ENCODE measurements around the gene PUSL1. TPM values are rescaled to one million over a fixed set of nuclear protein-coding genes. Genes with fewer than 3 reads are reported as not detected.
A peak's percentile ranks its signal among the peaks of the same experiment; 100 is the strongest.

Gene PUSL1
- total and polyA plus RNA-seq, 2 of the 13 experiments (the other 11 are each of a cell fraction or from before 2014, with no cell fraction given) = 8.3 to 22.2 TPM

DNA sequence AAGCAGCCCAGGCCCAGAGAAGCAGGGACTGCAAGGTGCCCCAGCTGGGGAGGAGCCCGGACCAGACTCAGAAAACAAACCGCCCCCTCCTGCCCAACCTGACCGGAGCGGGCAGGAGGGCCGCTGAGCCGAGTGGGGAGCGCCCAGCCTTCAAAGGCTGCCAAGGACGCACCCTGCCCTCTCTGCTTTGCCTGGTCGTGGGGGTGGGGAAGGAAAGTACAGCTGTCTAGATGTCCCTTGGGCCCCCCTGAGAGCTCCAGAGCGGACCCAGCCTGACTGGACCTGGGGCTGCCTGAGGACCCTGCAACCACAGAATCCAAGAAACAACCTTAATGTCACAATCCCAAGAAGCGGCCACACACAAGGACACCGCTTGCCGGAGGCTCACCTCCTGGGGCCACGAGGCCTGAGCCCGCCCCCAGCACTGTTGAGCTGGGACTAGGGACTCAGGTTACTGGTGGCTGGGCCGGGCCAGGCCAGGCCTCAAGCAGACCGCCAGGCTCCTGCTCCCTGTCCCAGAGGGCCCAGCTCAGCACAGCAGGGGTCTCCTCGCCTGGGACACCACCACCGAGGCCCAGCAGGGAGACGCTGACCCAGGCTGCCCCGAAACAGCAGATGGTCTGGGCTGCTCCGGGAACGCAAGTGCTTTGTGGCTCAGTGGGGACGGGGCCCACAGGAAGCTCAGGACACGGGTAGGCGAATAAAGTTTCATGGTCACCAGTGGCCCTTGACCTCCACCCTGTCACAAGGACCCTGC lies 39.4 kb downstream of the PUSL1 start (continued):
- TF ChIP-seq EP300 (IDR thresholded peaks at IDR 0.05; ENCODE audit: low read depth in 2 of 2, low read length in 2 of 2) = peak in 1 of 2 experiments; percentile 24; a peak in 1 of 4 replicates
- no peak for TF ChIP-seq EP300 (CRISPR knock-in tag; IDR thresholded peaks at IDR 0.05; ENCODE audit: borderline replicate concordance)
- no peak for TF ChIP-seq TGIF2 (CRISPR knock-in tag; IDR thresholded peaks at IDR 0.05)
- TF ChIP-seq RFX1 (IDR thresholded peaks at IDR 0.05) = no peak
- peak; percentile 78; the same call in 1 of the 2 replicates for TF ChIP-seq ZNF34 (CRISPR knock-in tag; IDR thresholded peaks at IDR 0.05; ENCODE audit: borderline replicate concordance)
- peak; percentile 52 for TF ChIP-seq ARNT2 (CRISPR knock-in tag; IDR thresholded peaks at IDR 0.05; ENCODE audit: low read depth)
- peak; percentile 55; the same call in 1 of the 2 replicates for TF ChIP-seq ZNF501 (CRISPR knock-in tag; IDR thresholded peaks at IDR 0.05)
- TF ChIP-seq MED1 (CRISPR knock-in tag; IDR thresholded peaks at IDR 0.05) = no peak
- no peak; the same call in 1 of the 2 replicates for TF ChIP-seq RBFOX2 (IDR thresholded peaks at IDR 0.05; ENCODE audit: low read depth, low read length)
- TF ChIP-seq ZNF562 (CRISPR knock-in tag; IDR thresholded peaks at IDR 0.05; ENCODE audit: borderline replicate concordance) = no peak
- 0 out of 2 replicates have a peak, but pooled peaks have one; percentile 64 for TF ChIP-seq MEIS1 (CRISPR knock-in tag; IDR thresholded peaks at IDR 0.05; ENCODE audit: borderline replicate concordance)
- TF ChIP-seq, protein P1, sequence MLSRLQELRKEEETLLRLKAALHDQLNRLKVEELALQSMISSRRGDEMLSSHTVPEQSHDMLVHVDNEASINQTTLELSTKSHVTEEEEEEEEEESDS (CRISPR knock-in tag; IDR thresholded peaks at IDR 0.05; ENCODE audit: borderline replicate concordance) = no peak
- TF ChIP-seq, protein P2, sequence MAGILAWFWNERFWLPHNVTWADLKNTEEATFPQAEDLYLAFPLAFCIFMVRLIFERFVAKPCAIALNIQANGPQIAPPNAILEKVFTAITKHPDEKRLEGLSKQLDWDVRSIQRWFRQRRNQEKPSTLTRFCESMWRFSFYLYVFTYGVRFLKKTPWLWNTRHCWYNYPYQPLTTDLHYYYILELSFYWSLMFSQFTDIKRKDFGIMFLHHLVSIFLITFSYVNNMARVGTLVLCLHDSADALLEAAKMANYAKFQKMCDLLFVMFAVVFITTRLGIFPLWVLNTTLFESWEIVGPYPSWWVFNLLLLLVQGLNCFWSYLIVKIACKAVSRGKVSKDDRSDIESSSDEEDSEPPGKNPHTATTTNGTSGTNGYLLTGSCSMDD (CRISPR knock-in tag; IDR thresholded peaks at IDR 0.05) = no peak
- no peak for TF ChIP-seq BRD4 (CRISPR knock-in tag; IDR thresholded peaks at IDR 0.05)
- TF ChIP-seq PLRG1 (conservative IDR thresholded peaks at IDR 0.05) = no peak
- TF ChIP-seq, protein P3, sequence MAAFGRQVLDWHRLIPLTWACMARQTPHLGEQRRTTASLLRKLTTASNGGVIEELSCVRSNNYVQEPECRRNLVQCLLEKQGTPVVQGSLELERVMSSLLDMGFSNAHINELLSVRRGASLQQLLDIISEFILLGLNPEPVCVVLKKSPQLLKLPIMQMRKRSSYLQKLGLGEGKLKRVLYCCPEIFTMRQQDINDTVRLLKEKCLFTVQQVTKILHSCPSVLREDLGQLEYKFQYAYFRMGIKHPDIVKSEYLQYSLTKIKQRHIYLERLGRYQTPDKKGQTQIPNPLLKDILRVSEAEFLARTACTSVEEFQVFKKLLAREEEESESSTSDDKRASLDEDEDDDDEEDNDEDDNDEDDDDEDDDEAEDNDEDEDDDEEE (CRISPR knock-in tag; IDR thresholded peaks at IDR 0.05) = peak; percentile 66; the same call in 1 of the 2 replicates
- no peak for TF ChIP-seq THYN1 (CRISPR knock-in tag; IDR thresholded peaks at IDR 0.05; ENCODE audit: borderline replicate concordance, low read depth)
- no peak for TF ChIP-seq ZKSCAN8 (CRISPR knock-in tag; IDR thresholded peaks at IDR 0.05; ENCODE audit: borderline replicate concordance)
- TF ChIP-seq TAF1 (CRISPR knock-in tag; IDR thresholded peaks at IDR 0.05) = peak; percentile 68; the same call in 1 of the 2 replicates
- peak; percentile 72 for TF ChIP-seq ZBTB7B (CRISPR knock-in tag; IDR thresholded peaks at IDR 0.05)
- no peak for TF ChIP-seq ZFP62 (CRISPR knock-in tag; IDR thresholded peaks at IDR 0.05)
- TF ChIP-seq KDM3A (CRISPR knock-in tag; IDR thresholded peaks at IDR 0.05; ENCODE audit: low read depth) = no peak
- TF ChIP-seq, protein P4, sequence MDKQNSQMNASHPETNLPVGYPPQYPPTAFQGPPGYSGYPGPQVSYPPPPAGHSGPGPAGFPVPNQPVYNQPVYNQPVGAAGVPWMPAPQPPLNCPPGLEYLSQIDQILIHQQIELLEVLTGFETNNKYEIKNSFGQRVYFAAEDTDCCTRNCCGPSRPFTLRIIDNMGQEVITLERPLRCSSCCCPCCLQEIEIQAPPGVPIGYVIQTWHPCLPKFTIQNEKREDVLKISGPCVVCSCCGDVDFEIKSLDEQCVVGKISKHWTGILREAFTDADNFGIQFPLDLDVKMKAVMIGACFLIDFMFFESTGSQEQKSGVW (CRISPR knock-in tag; IDR thresholded peaks at IDR 0.05; ENCODE audit: borderline replicate concordance) = no peak
- no peak for TF ChIP-seq ZBTB1 (CRISPR knock-in tag; IDR thresholded peaks at IDR 0.05; ENCODE audit: borderline replicate concordance)
- TF ChIP-seq, protein P5, sequence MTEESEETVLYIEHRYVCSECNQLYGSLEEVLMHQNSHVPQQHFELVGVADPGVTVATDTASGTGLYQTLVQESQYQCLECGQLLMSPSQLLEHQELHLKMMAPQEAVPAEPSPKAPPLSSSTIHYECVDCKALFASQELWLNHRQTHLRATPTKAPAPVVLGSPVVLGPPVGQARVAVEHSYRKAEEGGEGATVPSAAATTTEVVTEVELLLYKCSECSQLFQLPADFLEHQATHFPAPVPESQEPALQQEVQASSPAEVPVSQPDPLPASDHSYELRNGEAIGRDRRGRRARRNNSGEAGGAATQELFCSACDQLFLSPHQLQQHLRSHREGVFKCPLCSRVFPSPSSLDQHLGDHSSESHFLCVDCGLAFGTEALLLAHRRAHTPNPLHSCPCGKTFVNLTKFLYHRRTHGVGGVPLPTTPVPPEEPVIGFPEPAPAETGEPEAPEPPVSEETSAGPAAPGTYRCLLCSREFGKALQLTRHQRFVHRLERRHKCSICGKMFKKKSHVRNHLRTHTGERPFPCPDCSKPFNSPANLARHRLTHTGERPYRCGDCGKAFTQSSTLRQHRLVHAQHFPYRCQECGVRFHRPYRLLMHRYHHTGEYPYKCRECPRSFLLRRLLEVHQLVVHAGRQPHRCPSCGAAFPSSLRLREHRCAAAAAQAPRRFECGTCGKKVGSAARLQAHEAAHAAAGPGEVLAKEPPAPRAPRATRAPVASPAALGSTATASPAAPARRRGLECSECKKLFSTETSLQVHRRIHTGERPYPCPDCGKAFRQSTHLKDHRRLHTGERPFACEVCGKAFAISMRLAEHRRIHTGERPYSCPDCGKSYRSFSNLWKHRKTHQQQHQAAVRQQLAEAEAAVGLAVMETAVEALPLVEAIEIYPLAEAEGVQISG (CRISPR knock-in tag; IDR thresholded peaks at IDR 0.05) = peak; percentile 70
- no peak for TF ChIP-seq ZNF598 (CRISPR knock-in tag; IDR thresholded peaks at IDR 0.05; ENCODE audit: borderline replicate concordance)

All from HepG2 (cell line).